Measurements from ENCODE around the gene PWWP2A.

PWWP2A gene

DNA sequence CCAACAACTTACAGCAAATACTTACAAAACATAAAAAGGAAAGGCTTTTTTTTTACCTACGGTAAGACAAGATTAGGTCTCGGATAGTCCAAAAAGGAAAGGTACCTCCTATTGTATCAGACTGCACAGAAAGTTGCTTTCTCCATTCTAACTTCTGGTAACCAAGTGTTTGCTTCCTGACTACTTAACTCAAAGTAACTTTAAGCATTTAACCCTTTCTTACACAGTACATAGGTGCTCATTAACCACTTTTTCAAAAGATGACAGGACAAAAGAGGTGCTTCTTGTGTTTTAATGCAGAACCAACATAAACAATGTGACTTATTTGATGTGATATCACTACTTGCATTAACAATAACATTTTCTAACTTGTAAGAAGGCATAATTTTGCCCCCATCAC, 23.1 kb downstream of the PWWP2A start:
- Histone ChIP-seq H2AK5ac (ENCODE audit: low read length) (no peak overlapping the region), H2AFZ (ENCODE audit: insufficient read depth, low read length, poor library complexity) (no peak overlapping the region), H3K4me1 (ENCODE audit: control insufficient read depth in 1 of 2, insufficient read depth in 2 of 2, low read length in 2 of 2) (no peaks in the 10 kb centered on the region), H2BK12ac (ENCODE audit: low read length) (no peak overlapping the region), H3K9me3 (ENCODE audit: insufficient read depth, low read depth, low read length) (no peaks in the 10 kb centered on the region), H3K4ac (ENCODE audit: low read depth, low read length) (no peak overlapping the region), H2BK120ac (ENCODE audit: insufficient read depth, low read length, poor library complexity) (no peak overlapping the region), H4K12ac (ENCODE audit: low read depth, low read length) (no peak overlapping the region), H3K79me2 (ENCODE audit: control insufficient read depth, insufficient read depth, low read length, poor library complexity) (no peaks in the 10 kb centered on the region), H4K8ac (ENCODE audit: low read depth, low read length) (no peak overlapping the region), H3K23ac (ENCODE audit: low read length) (no peak overlapping the region), H3K9ac (ENCODE audit: low read length) (no peak overlapping the region), H3K18ac (ENCODE audit: low read length) (no peak overlapping the region), H3K27me3 (ENCODE audit: insufficient read depth, low read length) (no peaks in the 10 kb centered on the region), H3K79me1 (ENCODE audit: low read length) (no peaks in the 10 kb centered on the region), H3K36me3 (ENCODE audit: control insufficient read depth in 1 of 2, insufficient read depth in 2 of 2, low read length in 2 of 2) (peaks cover 7 to 12% of the 10 kb centered on the region in 2 experiments), H3K4me3 (ENCODE audit: low read depth, low read length) (no peak overlapping the region), H3K14ac (ENCODE audit: low read length) (no peak overlapping the region), H3K4me2 (ENCODE audit: low read length) (no peak overlapping the region), H3K27ac (ENCODE audit: low read depth, low read length) (no peak overlapping the region), H2BK5ac (ENCODE audit: low read depth, low read length, poor library complexity) (no peak overlapping the region), H4K91ac (ENCODE audit: low read depth, low read length) (no peak overlapping the region)
- no CpG with 5 or more reads among the region's 2 CpGs for WGBS (ENCODE audit: extremely low coverage, insufficient coverage, insufficient read length)
- DNase-seq, result no peak

- Histone ChIP-seq H3K4me1 (ENCODE audit: control insufficient read depth in 1 of 2, insufficient read depth in 2 of 2, low read length in 2 of 2) (no peaks in the 10 kb centered on the region), H3K79me2 (ENCODE audit: control insufficient read depth, insufficient read depth, low read length, poor library complexity) (no peaks in the 10 kb centered on the region), H3K18ac (ENCODE audit: low read length) (no peak overlapping the region), H2AK5ac (ENCODE audit: low read length) (no peak overlapping the region), H3K14ac (ENCODE audit: low read length) (no peak overlapping the region), H3K36me3 (ENCODE audit: control insufficient read depth in 1 of 2, insufficient read depth in 2 of 2, low read length in 2 of 2) (peaks cover 7 to 12% of the 10 kb centered on the region in 2 experiments), H2BK12ac (ENCODE audit: low read length) (no peak overlapping the region), H3K23ac (ENCODE audit: low read length) (no peak overlapping the region), H3K4me3 (ENCODE audit: low read depth, low read length) (no peak overlapping the region), H4K8ac (ENCODE audit: low read depth, low read length) (no peak overlapping the region), H2BK5ac (ENCODE audit: low read depth, low read length, poor library complexity) (no peak overlapping the region), H4K91ac (ENCODE audit: low read depth, low read length) (no peak overlapping the region), H3K9ac (ENCODE audit: low read length) (no peak overlapping the region), H3K79me1 (ENCODE audit: low read length) (no peaks in the 10 kb centered on the region), H3K4me2 (ENCODE audit: low read length) (no peak overlapping the region), H2AFZ (ENCODE audit: insufficient read depth, low read length, poor library complexity) (no peak overlapping the region), H3K27me3 (ENCODE audit: insufficient read depth, low read length) (no peaks in the 10 kb centered on the region), H3K27ac (ENCODE audit: low read depth, low read length) (no peak overlapping the region), H4K12ac (ENCODE audit: low read depth, low read length) (no peak overlapping the region), H3K9me3 (ENCODE audit: insufficient read depth, low read depth, low read length) (no peaks in the 10 kb centered on the region), H3K4ac (ENCODE audit: low read depth, low read length) (no peak overlapping the region), H2BK120ac (ENCODE audit: insufficient read depth, low read length, poor library complexity) (no peak overlapping the region)
- WGBS (ENCODE audit: extremely low coverage, insufficient coverage, insufficient read length), result no CpG with 5 or more reads among the region's 11 CpGs
- no peak for DNase-seq
Measured at GRCh38 chr5:160092960-160093707, 26.1 kb downstream of the PWWP2A start.

GRCh38 chr5:160092514-160092913, 26.7 kb downstream of the PWWP2A start:
- Histone ChIP-seq H4K8ac (ENCODE audit: low read depth, low read length) (no peak overlapping the region), H3K4me3 (ENCODE audit: low read depth, low read length) (no peak overlapping the region), H3K23ac (ENCODE audit: low read length) (no peak overlapping the region), H3K14ac (ENCODE audit: low read length) (no peak overlapping the region), H2AK5ac (ENCODE audit: low read length) (no peak overlapping the region), H2BK12ac (ENCODE audit: low read length) (no peak overlapping the region), H3K9me3 (ENCODE audit: insufficient read depth, low read depth, low read length) (no peaks in the 10 kb centered on the region), H3K4me2 (ENCODE audit: low read length) (no peak overlapping the region), H3K79me2 (ENCODE audit: control insufficient read depth, insufficient read depth, low read length, poor library complexity) (no peaks in the 10 kb centered on the region), H3K4me1 (ENCODE audit: control insufficient read depth in 1 of 2, insufficient read depth in 2 of 2, low read length in 2 of 2) (no peaks in the 10 kb centered on the region), H3K36me3 (ENCODE audit: control insufficient read depth in 1 of 2, insufficient read depth in 2 of 2, low read length in 2 of 2) (peaks cover 7 to 12% of the 10 kb centered on the region in 2 experiments), H3K79me1 (ENCODE audit: low read length) (no peaks in the 10 kb centered on the region), H3K18ac (ENCODE audit: low read length) (no peak overlapping the region), H2BK120ac (ENCODE audit: insufficient read depth, low read length, poor library complexity) (no peak overlapping the region), H3K27ac (ENCODE audit: low read depth, low read length) (no peak overlapping the region), H2BK5ac (ENCODE audit: low read depth, low read length, poor library complexity) (no peak overlapping the region), H4K12ac (ENCODE audit: low read depth, low read length) (no peak overlapping the region), H3K27me3 (ENCODE audit: insufficient read depth, low read length) (no peaks in the 10 kb centered on the region), H2AFZ (ENCODE audit: insufficient read depth, low read length, poor library complexity) (no peak overlapping the region), H4K91ac (ENCODE audit: low read depth, low read length) (no peak overlapping the region), H3K9ac (ENCODE audit: low read length) (no peak overlapping the region), H3K4ac (ENCODE audit: low read depth, low read length) (no peak overlapping the region)
- WGBS (ENCODE audit: extremely low coverage, insufficient coverage, insufficient read length), result no CpG with 5 or more reads among the region's 7 CpGs
- no peak for DNase-seq

DNA sequence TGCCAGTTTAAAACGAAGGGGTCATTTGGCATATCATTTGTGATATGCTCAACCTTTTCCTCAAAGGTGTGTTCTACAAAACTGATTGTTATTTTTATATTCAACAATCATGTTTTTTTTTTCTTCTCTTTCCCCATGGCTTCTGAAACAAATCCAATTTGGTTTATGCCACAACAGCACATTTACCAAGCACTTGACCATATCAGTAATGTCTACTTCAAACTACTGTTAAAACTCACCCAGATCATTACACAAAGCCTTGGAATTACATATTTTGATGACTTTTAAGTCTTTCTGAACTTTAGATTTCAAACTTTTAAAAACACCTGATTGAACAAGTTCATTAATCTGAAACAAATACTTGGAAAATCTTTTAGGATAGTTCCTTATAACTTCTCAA, 29.2 kb downstream of the PWWP2A start:
- no peak overlapping the region for H4K91ac ChIP-seq (ENCODE audit: low read depth, low read length)
- no peaks in the 10 kb centered on the region for H3K27me3 ChIP-seq (ENCODE audit: insufficient read depth, low read length)
- no peak overlapping the region for H2BK12ac ChIP-seq (ENCODE audit: low read length)
- H3K4me3 ChIP-seq (ENCODE audit: low read depth, low read length), result no peak overlapping the region
- H3K23ac ChIP-seq (ENCODE audit: low read length), result no peak overlapping the region
- no peak for DNase-seq
- no peak overlapping the region for H3K18ac ChIP-seq (ENCODE audit: low read length)
- H3K36me3 ChIP-seq (ENCODE audit: control insufficient read depth in 1 of 2, insufficient read depth in 2 of 2, low read length in 2 of 2), result peaks cover 7 to 12% of the 10 kb centered on the region in 2 experiments
- no peaks in the 10 kb centered on the region for H3K9me3 ChIP-seq (ENCODE audit: insufficient read depth, low read depth, low read length)
- no peak overlapping the region for H2BK120ac ChIP-seq (ENCODE audit: insufficient read depth, low read length, poor library complexity)
- no peak overlapping the region for H3K27ac ChIP-seq (ENCODE audit: low read depth, low read length)
- H2AK5ac ChIP-seq (ENCODE audit: low read length), result no peak overlapping the region
- H2AFZ ChIP-seq (ENCODE audit: insufficient read depth, low read length, poor library complexity), result no peak overlapping the region
- no peak overlapping the region for H4K12ac ChIP-seq (ENCODE audit: low read depth, low read length)
- no peak overlapping the region for H3K14ac ChIP-seq (ENCODE audit: low read length)
- no peak overlapping the region for H3K9ac ChIP-seq (ENCODE audit: low read length)
- WGBS (ENCODE audit: extremely low coverage, insufficient coverage, insufficient read length), result no CpG with 5 or more reads among the region's 1 CpG
- no peak overlapping the region for H4K8ac ChIP-seq (ENCODE audit: low read depth, low read length)
- no peak overlapping the region for H3K4ac ChIP-seq (ENCODE audit: low read depth, low read length)
- peaks cover 0 to 3% of the 10 kb centered on the region in 2 experiments for H3K4me1 ChIP-seq (ENCODE audit: control insufficient read depth in 1 of 2, insufficient read depth in 2 of 2, low read length in 2 of 2)
- H3K79me2 ChIP-seq (ENCODE audit: control insufficient read depth, insufficient read depth, low read length, poor library complexity), result no peaks in the 10 kb centered on the region
- H2BK5ac ChIP-seq (ENCODE audit: low read depth, low read length, poor library complexity), result no peak overlapping the region
- H3K79me1 ChIP-seq (ENCODE audit: low read length), result no peaks in the 10 kb centered on the region
- no peak overlapping the region for H3K4me2 ChIP-seq (ENCODE audit: low read length)

All from trophoblast cell (in vitro differentiated cells and primary cell).